ENCODE measurements around the gene SKA2.

DNA sequence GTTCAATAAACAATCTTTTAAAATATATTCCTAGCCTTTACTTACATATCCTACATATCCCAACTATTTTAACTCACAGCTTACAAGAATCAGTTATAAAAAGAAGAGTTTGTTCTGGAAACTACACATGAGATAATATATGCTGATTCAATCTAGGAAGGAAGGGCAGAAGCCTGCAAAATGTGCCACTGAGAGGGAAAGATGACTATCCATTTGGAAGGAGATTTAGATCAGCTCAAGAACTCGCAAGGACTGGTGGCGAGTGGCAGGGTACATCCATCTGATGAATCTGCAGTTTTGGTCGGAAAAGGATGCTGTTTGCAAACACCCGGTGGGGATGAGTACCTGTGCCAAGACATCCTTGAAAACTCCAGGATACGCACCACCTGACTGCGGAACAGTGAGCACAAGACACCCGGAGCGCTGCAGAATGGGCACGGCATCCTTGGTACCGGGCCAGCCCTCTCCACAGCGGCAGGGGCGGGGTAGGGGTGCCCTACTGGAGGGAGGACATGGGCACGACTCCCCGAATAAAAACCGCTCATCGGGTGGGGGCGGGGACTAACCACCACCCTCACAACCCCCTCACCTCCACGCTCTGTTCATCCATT is 49.0 kb downstream of the SKA2 start:
- TF ChIP-seq EZH2phosphoT487 (IDR thresholded peaks at IDR 0.05; ENCODE audit: insufficient read depth, low read depth) (no peak), EZH2 (IDR thresholded peaks at IDR 0.05; ENCODE audit: insufficient read depth, poor library complexity, severe bottlenecking) (no peak)

All from GM23248 (cell line).